Liver (tissue), 3 donors: ENCODE results near the gene RNF145.

ENCODE experiments used
- CTCF ChIP-seq: fragments of 150-350 bp; IDR thresholded peaks from 2 replicates; pipeline ENCODE4 v1.5.1; 2017; ENCODE audit warnings: improper control_type of control experiment, low read depth, low read length; ENCODE audit not compliant: missing input control
- EGR1 ChIP-seq, 2 donors: IDR thresholded peaks; 2 replicates each; pipeline ENCODE4 v1.6.1; 2016 to 2018; ENCODE audit warnings: antibody characterized with exemption in 2 of 2, low read depth in 2 of 2
- HNF4A ChIP-seq, 2 donors: conservative IDR thresholded peaks; 2 replicates each; pipeline ENCODE4 v1.6.1; 2016; ENCODE audit warnings: antibody characterized with exemption in 2 of 2, mild to moderate bottlenecking in 2 of 2
- MAX ChIP-seq: IDR thresholded peaks from 2 replicates; pipeline ENCODE4 v1.6.1; 2016; ENCODE audit warnings: antibody characterized with exemption
- NR2F2 ChIP-seq: IDR thresholded peaks from 2 replicates; pipeline ENCODE4 v1.6.1; 2016; ENCODE audit warnings: antibody characterized with exemption
- SP1 ChIP-seq: IDR thresholded peaks from 2 replicates; pipeline ENCODE4 v1.6.1; 2018; ENCODE audit warnings: antibody characterized with exemption, mild to moderate bottlenecking
- ZBTB33 ChIP-seq: IDR thresholded peaks from 2 replicates; pipeline ENCODE4 v1.6.1; 2016; ENCODE audit warnings: antibody characterized with exemption
- donor health status: healthy.
- donor health status: healthy.

- TF ChIP-seq CTCF: no peak
- TF ChIP-seq NR2F2: no peak
- TF ChIP-seq EGR1 (IDR thresholded peaks at IDR 0.05; ENCODE audit: low read depth in 2 of 2): no peak
- no peak for TF ChIP-seq SP1
- TF ChIP-seq HNF4A (conservative IDR thresholded peaks at IDR 0.05): no peak
- TF ChIP-seq ZBTB33: no peak
- no peak for TF ChIP-seq MAX
Measured at GRCh38 chr5:159206818-159207217, 2.5 kb downstream of the RNF145 start.
